ENCODE measurements around the gene VSTM2L. TPM values are rescaled to one million over a fixed set of nuclear protein-coding genes. Genes with fewer than 3 reads are reported as not detected.

The VSTM2L gene
- total RNA-seq, 1 experiment from 2014 or later = 0.27 TPM

GRCh38 chr20:37878835-37879599 is 23.9 kb upstream of the VSTM2L start:
- DNase-seq (ENCODE audit: low read depth) = no peak

DNA sequence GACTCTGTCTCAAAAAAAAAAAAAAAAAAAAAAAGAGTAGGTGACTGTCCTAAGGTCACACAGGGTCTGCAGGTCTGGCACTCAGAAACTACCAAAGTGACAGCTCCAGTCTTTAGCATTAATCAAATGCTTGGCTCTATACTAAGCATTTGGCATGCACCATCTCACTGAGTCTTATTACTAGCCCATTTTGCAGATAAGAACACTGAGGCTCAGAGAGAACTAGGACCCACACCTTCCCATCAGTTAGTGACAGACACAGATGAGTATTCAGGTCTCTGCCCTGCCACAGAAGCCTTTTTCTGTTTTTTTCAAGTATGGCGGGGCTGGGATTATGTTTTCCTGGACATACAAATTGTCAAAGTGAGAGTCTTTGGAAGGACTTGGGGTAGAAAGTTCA is 23.1 kb upstream of the VSTM2L start:
- no peak for DNase-seq (ENCODE audit: low read depth)

GRCh38 chr20:37880726-37881591 is 22.0 kb upstream of the VSTM2L start:
- no peak for DNase-seq (ENCODE audit: low read depth)

- DNase-seq (ENCODE audit: low read depth) = no peak
These were observed 21.2 kb upstream of the VSTM2L start for GRCh38 chr20:37881601-37882343.

- no peak for DNase-seq (ENCODE audit: low read depth)
These were observed 19.8 kb upstream of the VSTM2L start for GRCh38 chr20:37882961-37883712.

DNA sequence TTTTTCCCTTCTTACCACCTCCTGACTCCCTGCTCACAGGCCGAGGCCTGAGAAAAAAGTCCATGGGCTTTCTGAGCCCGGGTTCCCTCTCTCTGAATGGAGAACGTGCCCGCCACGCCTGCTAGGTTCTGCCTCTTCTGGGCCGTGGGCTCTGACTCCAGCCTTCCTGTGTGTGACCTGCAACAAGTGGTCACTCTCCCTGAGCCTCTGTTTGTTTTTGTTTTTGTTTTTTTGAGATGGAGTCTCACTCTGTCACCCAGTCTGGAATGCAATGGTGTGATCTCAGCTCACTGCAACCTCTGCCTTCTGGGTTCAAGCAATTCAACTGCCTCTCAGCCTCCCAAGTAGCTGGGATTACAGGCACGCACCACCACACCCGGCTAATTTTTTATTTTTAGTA is 17.9 kb upstream of the VSTM2L start:
- DNase-seq (ENCODE audit: low read depth) = no peak

GRCh38 chr20:37885593-37886503 is 17.1 kb upstream of the VSTM2L start:
- no peak for DNase-seq (ENCODE audit: low read depth)

DNA sequence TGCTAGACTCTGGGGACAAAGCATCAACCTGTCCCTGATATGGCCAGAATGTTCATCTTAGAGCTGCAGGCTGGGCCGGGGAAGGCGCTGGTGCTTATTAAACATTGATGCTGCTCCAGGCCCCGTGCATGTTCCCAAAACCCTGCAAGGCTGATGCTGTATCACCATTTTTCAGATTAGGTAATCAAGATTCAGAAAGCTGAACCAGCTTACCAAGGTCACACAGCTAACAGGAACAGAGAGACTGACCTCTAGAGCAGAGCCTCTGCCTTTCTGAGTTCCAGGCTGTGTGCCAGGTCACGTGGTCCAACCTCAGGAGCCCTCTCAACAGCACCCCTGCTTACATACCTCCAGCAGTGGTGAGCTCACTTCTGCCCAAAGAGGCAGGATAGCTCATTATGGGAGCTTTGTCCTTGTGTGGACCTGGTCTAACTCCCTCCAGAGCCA is 16.1 kb upstream of the VSTM2L start:
- peak; percentile 27 for DNase-seq (ENCODE audit: low read depth)

DNA sequence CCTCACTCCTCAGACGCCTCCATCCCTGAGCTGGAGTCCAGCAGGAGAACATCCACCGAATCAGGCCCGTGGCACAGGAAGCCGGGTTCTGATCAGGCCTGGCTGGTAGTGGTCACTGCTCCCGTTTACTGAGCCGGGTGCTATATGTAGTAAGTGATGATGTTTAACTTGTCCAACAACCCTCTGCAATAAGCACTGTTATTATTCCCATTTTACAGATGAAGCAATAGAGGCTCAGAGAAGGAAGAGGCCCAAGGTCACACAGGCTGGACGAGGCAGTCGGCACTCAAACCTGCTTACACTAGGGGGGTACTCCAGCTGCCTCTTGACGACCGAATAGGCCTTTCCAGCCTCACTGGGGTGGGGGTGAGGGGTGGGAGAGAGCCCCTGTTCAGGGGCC is 14.3 kb upstream of the VSTM2L start:
- DNase-seq (ENCODE audit: low read depth) = no peak

- no peak for DNase-seq (ENCODE audit: low read depth)
These were observed 12.8 kb upstream of the VSTM2L start for GRCh38 chr20:37890108-37890507.

DNA sequence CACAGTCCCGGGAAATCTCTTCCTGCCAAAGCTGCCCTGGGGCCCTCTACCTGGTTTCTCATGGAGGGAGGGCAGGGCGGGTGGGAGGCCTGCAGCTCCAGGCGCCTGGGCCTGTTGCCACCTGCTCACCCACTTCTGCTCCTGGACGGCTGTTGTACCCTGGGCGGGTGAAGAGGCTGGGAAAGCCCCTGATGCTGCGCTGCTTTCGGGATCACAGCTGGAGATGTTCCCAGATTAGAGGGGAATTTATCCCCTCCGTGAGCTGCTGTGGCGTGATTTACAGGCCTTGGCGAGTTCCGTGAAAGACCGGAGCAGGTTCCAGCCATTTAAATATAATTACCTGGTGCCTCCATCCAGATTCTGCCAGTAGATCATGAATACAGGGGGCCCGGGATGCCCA is 12.3 kb upstream of the VSTM2L start:
- DNase-seq (ENCODE audit: low read depth) = no peak

GRCh38 chr20:37892001-37892400 is 10.9 kb upstream of the VSTM2L start:
- no peak for DNase-seq (ENCODE audit: low read depth)

DNA sequence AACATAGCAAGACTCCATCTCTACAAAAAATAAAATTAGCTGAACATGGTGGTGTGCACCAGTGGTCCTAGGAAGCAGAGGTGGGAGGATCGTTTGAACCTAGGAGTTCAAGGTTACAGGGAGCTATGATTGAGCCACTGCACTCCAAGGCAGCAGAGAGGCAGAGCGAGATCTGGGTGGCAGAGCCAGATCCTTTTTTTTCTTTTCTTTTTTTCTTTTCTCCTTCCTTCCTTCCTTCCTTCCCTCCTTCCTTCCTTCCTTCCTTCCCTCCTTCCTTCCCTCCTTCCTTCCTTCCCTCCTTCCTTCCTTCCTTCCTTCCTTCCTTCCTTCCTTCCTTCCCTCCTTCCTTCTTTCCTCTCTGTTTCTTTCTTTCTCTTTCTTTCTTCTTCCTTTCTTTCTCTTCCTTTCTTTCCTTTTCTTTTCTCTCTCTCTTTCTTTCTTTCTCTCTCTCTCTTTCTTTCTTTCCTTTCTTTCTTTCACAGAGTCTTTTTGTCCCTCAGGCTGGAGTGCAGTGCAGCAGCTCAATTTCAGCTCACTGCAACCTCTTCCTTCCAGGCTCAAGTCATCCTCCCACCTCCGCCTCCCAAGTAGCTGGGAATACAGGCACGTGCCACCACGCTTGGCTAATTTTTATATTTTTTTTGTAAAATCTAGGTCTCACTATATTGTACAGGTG is 9.2 kb upstream of the VSTM2L start:
- DNase-seq (ENCODE audit: low read depth) = no peak

DNA sequence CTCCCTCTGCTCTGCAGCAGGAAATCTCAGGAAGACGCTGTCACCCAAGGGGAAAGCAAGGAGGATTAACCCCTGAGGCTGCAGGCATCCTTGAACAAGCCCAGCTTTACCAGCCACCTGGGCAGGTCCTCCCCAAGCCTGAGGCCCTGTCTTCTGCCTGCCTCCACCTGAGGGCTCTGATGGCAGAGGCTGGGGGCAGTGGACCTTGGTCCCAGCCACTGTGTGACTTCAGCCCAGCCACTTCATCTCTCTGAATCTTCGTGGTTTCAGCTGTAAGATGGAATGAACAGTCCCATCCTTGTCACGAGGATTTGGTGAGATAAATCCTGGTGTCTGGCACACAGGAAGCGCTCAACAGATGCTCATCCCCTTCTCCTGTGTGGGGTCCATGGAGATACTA is 8.5 kb upstream of the VSTM2L start:
- no peak for DNase-seq (ENCODE audit: low read depth)

GRCh38 chr20:37895166-37895565 is 7.8 kb upstream of the VSTM2L start:
- DNase-seq (ENCODE audit: low read depth) = no peak

- DNase-seq (ENCODE audit: low read depth) = no peak
These were observed 5.9 kb upstream of the VSTM2L start for GRCh38 chr20:37896932-37897548.

DNA sequence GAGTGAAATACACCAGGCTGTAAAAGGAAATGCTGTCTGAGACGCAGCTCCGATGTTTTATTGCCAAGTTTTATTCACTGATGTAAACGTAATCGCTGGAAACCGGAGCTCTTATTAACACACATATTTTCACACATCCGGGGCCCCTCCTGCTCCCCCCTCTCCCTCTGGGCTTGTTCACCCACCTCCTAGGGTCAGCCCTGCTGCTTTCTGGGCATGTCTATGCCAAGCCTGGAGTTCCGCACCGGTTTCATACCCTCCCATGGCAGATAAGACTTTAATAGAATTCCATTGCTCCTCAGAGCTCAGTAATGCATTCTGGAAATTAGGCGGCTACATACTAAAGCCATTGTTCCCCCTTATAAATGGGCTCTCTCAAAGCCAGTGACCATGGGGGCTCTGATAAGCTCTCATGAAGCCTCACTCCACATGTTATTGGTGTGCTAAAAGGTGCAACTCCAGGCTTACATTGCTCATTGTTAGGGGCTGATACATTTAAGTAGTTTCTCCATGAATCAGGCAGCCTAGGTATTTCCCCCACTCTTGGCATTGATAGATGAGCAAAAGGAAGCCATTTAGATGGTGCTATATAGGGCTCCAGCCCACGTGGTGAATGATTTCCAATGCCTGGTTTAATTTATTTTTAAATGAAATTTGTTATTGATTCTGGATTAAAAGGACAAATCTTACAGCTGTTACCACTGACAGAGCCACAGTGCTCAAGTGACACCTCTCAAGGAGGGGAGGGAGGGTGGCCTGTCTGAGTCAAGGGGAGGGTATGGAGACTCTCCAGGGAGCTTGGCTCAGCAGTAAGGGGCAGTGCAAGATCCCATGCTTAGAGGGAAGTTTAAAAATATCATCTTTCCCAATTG is 4.5 kb upstream of the VSTM2L start:
- no peak for DNase-seq (ENCODE audit: low read depth)

Data from HT1080 (cell line).